GM12874 (cell line): Measurements from ENCODE around the gene DDX19B.

Experiments used
- TF ChIP-seq, protein P1 (sequence below): IDR thresholded peaks from 2 replicates; pipeline ENCODE4 v1.5.1; 2011; ENCODE audit warnings: low read depth, mild to moderate bottlenecking, control low read depth, low read length, moderate library complexity; ENCODE audit not compliant: insufficient read depth

Gene DDX19B

GRCh38 chr16:70271696-70272095 lies 27.3 kb upstream of the DDX19B start:
- TF ChIP-seq, protein P1, sequence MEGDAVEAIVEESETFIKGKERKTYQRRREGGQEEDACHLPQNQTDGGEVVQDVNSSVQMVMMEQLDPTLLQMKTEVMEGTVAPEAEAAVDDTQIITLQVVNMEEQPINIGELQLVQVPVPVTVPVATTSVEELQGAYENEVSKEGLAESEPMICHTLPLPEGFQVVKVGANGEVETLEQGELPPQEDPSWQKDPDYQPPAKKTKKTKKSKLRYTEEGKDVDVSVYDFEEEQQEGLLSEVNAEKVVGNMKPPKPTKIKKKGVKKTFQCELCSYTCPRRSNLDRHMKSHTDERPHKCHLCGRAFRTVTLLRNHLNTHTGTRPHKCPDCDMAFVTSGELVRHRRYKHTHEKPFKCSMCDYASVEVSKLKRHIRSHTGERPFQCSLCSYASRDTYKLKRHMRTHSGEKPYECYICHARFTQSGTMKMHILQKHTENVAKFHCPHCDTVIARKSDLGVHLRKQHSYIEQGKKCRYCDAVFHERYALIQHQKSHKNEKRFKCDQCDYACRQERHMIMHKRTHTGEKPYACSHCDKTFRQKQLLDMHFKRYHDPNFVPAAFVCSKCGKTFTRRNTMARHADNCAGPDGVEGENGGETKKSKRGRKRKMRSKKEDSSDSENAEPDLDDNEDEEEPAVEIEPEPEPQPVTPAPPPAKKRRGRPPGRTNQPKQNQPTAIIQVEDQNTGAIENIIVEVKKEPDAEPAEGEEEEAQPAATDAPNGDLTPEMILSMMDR, result no peak

- TF ChIP-seq, protein P1, result no peak
These were observed 22.6 kb upstream of the DDX19B start for GRCh38 chr16:70276392-70276791.

DNA sequence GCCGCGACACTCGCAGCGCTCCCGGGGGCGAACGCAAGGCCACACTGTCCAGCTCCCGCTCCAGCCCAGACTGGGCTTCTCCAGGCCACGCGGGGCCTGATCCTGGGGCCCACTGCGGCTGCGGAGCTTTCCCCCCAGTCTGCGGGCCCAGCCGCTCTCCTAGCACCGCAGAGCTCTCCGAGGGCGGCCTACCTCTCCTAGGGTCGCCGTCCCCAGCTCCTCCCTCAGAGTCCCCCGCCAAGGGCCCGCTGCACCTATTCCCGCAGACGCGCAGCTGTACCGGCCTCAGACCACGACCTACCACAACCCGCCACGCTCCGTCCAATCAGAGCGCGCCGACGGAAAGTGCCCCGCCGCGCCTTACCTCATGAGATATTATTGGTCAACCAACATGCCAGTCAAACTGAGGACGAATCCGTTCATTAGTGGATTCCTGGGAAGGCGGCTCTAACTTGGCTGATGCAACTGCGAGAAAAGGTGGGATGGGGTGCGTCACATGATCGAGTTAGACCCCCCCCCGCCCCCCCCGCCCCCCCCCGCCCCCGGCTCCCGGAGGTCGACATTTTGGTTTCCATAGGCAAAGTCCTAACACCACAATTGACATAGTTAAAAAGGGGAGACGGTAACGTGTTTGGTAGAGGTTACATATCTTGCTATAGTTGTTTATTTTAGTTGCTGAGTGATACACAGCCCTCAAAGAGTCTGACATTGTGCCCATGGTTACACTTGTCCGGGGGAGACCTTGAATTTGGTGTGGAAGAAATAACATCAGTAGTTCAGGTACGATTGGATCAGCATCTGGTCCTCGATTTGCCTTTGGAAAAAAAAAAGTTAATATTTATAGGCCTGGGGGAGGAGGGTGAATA lies 9.5 kb upstream of the DDX19B start, which contains the start of gene AARS1:
Gene AARS1 (minus strand): TSS at position 278 of the 866 bp plus-strand sequence. CDS start 6,743 bp downstream, outside the sequence.
- TF ChIP-seq, protein P1, result no peak

DNA sequence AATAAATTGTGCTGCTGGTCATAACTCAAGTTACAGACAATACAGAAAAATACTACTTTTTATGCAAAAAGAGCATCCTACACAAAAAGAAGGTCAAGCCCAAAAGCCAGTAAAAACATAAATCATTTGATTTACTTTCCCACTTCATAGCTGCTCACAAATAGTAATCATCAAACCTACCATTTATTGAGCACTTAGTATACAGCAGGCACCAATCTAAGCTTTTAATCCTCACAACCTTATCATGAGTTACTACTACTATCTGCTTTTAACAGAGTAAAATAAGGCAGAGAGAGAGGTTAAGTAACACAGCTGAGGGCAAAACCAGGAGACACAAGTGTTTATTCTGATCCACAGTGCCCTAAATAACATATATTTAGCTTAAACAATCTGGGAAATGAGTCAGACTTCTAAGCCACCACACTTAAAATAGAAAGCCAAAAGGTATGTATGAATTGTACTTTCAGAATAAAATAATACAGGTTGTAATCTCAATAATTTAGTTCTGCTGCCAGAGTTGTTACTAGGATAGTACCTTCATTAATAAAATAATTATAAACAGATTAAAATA lies 8.0 kb upstream of the DDX19B start:
- TF ChIP-seq, protein P1, result no peak

DNA sequence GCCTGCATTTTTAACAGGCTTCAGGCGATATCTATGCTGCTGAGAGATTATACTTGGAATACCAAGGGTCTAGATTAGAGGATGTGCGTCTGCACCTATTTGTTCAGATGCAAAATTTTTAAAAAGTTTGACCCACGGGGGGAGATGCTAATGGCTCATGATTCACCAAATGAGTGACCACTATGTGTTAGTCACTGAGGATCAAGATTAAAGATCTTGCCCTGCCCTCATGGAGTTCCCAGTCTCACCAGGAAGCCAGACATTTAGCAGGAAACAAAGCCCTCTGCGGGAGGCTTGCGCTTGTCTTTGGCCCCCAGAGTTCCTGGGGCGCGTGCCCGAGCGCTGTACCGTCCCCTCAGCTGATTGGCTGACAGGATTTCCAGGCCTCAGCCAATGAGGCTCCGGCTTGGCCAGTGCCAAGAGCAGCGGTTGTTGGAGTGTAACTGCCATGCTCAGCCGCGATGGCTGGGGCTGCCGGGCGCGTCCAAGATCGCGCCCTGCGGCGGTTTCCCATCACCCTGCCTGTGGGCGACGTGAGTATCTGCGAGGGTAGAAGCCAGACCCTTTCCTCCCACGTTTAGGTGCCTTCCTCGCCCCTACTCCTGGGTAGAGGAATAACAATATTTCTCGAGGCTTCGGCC lies 4.5 kb upstream of the DDX19B start:
- TF ChIP-seq, protein P1, result no peak

DNA sequence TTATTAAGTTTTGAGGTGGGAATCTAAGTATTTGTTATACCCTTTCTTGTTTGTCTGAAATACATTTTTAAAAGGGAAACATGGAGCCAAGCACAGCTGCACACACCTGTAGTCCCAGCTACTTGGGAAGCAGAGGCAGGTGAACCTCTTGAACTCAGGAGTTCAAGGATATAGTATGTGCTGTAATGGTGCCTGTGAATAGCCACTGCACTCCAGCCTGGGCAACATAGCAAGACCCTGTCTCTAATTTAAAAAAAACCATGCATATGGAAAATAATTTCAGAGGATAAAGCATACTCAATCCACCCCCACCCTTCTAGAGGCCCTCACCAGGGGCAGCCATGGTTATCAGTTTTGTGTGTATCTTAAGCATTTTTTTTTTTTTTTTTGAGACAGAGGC lies 3.4 kb upstream of the DDX19B start:
- TF ChIP-seq, protein P1, result no peak

DNA sequence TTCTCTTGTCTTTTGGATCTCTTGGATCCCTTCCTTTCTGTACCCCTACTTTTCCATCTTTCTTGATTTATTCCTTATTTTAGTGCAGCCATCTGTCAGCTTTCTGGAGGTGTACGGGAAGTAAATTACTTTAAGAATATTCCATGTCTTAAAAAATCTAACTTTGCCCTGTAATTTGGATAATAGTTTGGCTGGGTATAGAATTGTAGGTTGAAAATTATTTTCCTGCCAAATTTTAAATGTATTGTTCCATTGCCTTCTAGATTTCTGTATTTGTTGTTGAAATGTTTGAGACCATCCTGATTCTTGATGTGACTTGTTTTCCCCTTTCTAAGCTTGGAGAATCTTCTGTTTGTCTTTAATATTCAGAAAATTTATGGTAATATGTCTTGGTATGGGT lies 2.1 kb downstream of the DDX19B start:
- TF ChIP-seq, protein P1, result no peak
